IPS-18a (cell line): ENCODE measurements around the gene SCAF4.
"Not testable (repeated sequence)": the region's sequence is repeated elsewhere in the genome, so short reads cannot be mapped to it uniquely, and the experiment has no call there.

Experiments used
- H3K27ac ChIP-seq: one replicate; pipeline ENCODE4 v1.5.1; 2013; ENCODE audit warnings: low read length
- H3K27me3 ChIP-seq: one replicate; pipeline ENCODE4 v1.6.1; 2013; ENCODE audit warnings: mild to moderate bottlenecking, low read length; ENCODE audit not compliant: control insufficient read depth, insufficient read depth
- H3K36me3 ChIP-seq: one replicate; pipeline ENCODE4 v1.6.1; 2013; ENCODE audit warnings: low read depth, low read length; ENCODE audit not compliant: control insufficient read depth
- H3K4me1 ChIP-seq: one replicate; pipeline ENCODE4 v1.6.1; 2013; ENCODE audit warnings: low read depth, low read length; ENCODE audit not compliant: control insufficient read depth
- H3K4me3 ChIP-seq: one replicate; pipeline ENCODE4 v1.5.1; 2013; ENCODE audit warnings: low read length
- H3K9ac ChIP-seq: one replicate; pipeline ENCODE4 v1.6.1; 2013; ENCODE audit warnings: mild to moderate bottlenecking, low read length, moderate library complexity
- H3K9me3 ChIP-seq: one replicate; pipeline ENCODE4 v1.6.1; 2013; ENCODE audit warnings: low read depth, low read length; ENCODE audit not compliant: control insufficient read depth

Gene SCAF4

GRCh38 chr21:31658053-31658452 is 73.9 kb downstream of the SCAF4 start:
- no peak overlapping the region for H3K4me3 ChIP-seq
- H3K9ac ChIP-seq = no peak overlapping the region
- no peaks in the 10 kb centered on the region for H3K9me3 ChIP-seq
- H3K4me1 ChIP-seq = peaks cover 8% of the 10 kb centered on the region
- peaks cover 5% of the 10 kb centered on the region for H3K36me3 ChIP-seq
- no peaks in the 10 kb centered on the region for H3K27me3 ChIP-seq
- H3K27ac ChIP-seq = no peak overlapping the region

GRCh38 chr21:31656199-31657095 is 75.5 kb downstream of the SCAF4 start:
- Histone ChIP-seq H3K9me3 (no peaks in the 10 kb centered on the region), H3K27me3 (no peaks in the 10 kb centered on the region), H3K27ac (no peak overlapping the region), H3K36me3 (peaks cover under 1% of the 10 kb centered on the region), H3K4me1 (peaks cover 8% of the 10 kb centered on the region), H3K4me3 (no peak overlapping the region), H3K9ac (no peak overlapping the region)

- not testable (repeated sequence) for H3K4me3 ChIP-seq, H3K36me3 ChIP-seq, H3K9me3 ChIP-seq, H3K27ac ChIP-seq, H3K4me1 ChIP-seq, H3K9ac ChIP-seq, H3K27me3 ChIP-seq
Measured at GRCh38 chr21:31654821-31655580, 76.9 kb downstream of the SCAF4 start.

GRCh38 chr21:31654340-31654739 is 77.6 kb downstream of the SCAF4 start:
- H3K9me3 ChIP-seq = no peaks in the 10 kb centered on the region
- no peak overlapping the region for H3K9ac ChIP-seq
- H3K27ac ChIP-seq = no peak overlapping the region
- H3K4me1 ChIP-seq = no peaks in the 10 kb centered on the region
- no peak overlapping the region for H3K4me3 ChIP-seq
- no peaks in the 10 kb centered on the region for H3K27me3 ChIP-seq
- no peaks in the 10 kb centered on the region for H3K36me3 ChIP-seq

- H3K27me3 ChIP-seq, H3K36me3 ChIP-seq, H3K27ac ChIP-seq, H3K4me3 ChIP-seq, H3K9ac ChIP-seq, H3K4me1 ChIP-seq, H3K9me3 ChIP-seq: not testable (repeated sequence)
Measured at GRCh38 chr21:31651491-31651890, 80.4 kb downstream of the SCAF4 start.

- H3K27ac ChIP-seq = no peak overlapping the region
- no peaks in the 10 kb centered on the region for H3K36me3 ChIP-seq
- H3K4me1 ChIP-seq = no peaks in the 10 kb centered on the region
- no peak overlapping the region for H3K9ac ChIP-seq
- no peaks in the 10 kb centered on the region for H3K27me3 ChIP-seq
- H3K9me3 ChIP-seq = no peaks in the 10 kb centered on the region
- no peak overlapping the region for H3K4me3 ChIP-seq
Measured at GRCh38 chr21:31650930-31651329, 81.0 kb downstream of the SCAF4 start.

GRCh38 chr21:31647650-31648049 is 84.3 kb downstream of the SCAF4 start:
- no peak overlapping the region for H3K4me3 ChIP-seq

GRCh38 chr21:31644643-31645042 is 87.3 kb downstream of the SCAF4 start:
- Histone ChIP-seq H3K4me1 (no peaks in the 10 kb centered on the region), H3K36me3 (no peaks in the 10 kb centered on the region), H3K27ac (no peak overlapping the region), H3K4me3 (no peak overlapping the region), H3K27me3 (no peaks in the 10 kb centered on the region), H3K9me3 (no peaks in the 10 kb centered on the region), H3K9ac (no peak overlapping the region)

More at GRCh38 chr21:31647650-31648049, 84.3 kb downstream of the SCAF4 start:
- Histone ChIP-seq H3K27ac (no peak overlapping the region), H3K9ac (no peak overlapping the region), H3K4me1 (no peaks in the 10 kb centered on the region), H3K9me3 (no peaks in the 10 kb centered on the region), H3K27me3 (no peaks in the 10 kb centered on the region), H3K36me3 (no peaks in the 10 kb centered on the region)

GRCh38 chr21:31641416-31641922 is 90.4 kb downstream of the SCAF4 start:
- Histone ChIP-seq H3K9me3 (no peaks in the 10 kb centered on the region), H3K27me3 (no peaks in the 10 kb centered on the region), H3K36me3 (no peaks in the 10 kb centered on the region), H3K9ac (no peak overlapping the region), H3K4me3 (no peak overlapping the region), H3K27ac (no peak overlapping the region), H3K4me1 (no peaks in the 10 kb centered on the region)

GRCh38 chr21:31636874-31637273 is 95.0 kb downstream of the SCAF4 start:
- Histone ChIP-seq H3K9me3 (no peaks in the 10 kb centered on the region), H3K4me1 (no peaks in the 10 kb centered on the region), H3K36me3 (no peaks in the 10 kb centered on the region), H3K9ac (no peak overlapping the region), H3K4me3 (no peak overlapping the region), H3K27ac (no peak overlapping the region), H3K27me3 (no peaks in the 10 kb centered on the region)

- no peak overlapping the region for H3K4me3 ChIP-seq
- no peaks in the 10 kb centered on the region for H3K9me3 ChIP-seq
- no peak overlapping the region for H3K27ac ChIP-seq
- no peaks in the 10 kb centered on the region for H3K4me1 ChIP-seq
- H3K9ac ChIP-seq = no peak overlapping the region
- H3K27me3 ChIP-seq = no peaks in the 10 kb centered on the region
- no peaks in the 10 kb centered on the region for H3K36me3 ChIP-seq
Measured at GRCh38 chr21:31634993-31635392, 96.9 kb downstream of the SCAF4 start.
